Fibroblast of gingiva (primary cell): Measurements from ENCODE around the gene EGR2.

Experiments used
- DNase-seq: peaks from one replicate; pipeline ENCODE4 v3.0.0-alpha.2; 2011; ENCODE audit warnings: low read depth

The EGR2 gene

DNA sequence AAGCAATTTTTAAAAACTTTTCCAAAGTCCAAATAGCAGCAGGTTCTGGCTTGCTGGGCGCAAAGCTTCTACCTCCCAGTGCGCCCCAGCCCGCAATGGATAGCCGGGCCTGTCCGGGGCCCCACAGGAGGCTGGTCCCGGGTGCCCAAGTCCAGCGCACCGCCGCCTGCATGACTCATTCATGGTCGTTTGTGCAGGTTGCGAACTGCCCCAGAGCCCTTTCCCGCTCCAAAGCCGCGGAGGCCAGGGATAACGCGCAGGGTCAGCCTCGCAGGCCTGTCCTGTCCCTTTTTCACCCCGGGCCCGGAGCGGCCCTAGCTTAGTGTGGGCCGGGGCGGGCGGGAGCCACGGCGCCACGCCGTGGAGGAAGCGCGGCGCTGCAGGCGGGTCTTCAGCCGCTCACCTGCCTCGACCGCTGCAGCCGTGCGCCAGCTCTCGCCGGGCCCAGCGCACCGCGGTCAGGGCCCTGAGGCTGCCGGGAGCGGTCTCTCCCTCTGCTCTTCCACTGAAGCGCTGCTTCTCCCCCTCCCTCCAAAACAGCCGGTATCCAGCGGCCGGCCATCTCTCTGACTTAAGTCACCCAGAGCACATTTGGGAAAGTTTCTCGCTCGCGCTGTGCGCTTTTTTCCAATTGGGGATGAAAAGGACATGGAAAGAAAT is 1.7 kb upstream of the EGR2 start:
- DNase-seq: peak; percentile 53

DNA sequence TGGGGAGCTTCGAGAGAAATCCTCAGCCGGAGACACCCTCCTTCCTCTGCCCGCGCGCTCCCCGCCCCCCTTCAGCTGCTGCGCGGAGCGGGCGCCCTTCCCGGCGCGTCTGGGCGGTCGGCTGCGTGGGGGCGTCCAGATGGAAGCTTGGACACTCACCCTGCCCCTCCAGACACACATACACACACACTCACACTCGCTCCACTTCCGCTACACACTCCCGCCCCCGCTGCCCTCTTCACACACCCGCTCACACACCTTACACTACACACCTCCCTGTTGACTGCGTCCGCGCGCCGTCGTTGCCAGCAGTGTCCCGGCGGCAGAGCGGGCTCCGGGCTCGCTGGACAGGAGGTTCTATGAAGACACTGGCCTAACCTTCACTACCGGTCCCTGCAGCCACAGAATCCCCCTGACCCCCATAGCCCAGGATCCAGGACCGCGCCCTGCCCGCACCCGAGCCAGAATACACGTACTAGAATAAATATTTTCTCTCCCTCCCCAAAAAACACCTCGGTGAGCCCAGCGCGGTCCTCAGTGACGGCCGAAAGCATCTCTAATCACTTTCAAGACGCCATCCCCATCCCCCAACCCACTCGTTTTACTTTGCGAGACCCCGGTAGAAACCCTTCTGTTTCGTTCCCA is 1.1 kb upstream of the EGR2 start:
- DNase-seq: peak; percentile 5

DNA sequence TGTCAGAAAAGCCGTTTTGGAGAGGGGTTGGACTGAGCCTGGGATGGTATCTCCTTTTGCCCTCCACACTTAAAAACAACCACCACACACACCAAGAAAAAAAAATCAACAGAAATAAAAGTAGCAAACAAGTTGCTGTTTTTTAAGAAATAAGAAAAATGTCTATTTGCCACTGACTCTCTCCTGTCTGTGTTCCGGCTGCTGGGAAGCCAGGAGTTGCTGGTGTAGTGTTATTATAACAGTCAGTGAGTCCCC is 163 bp downstream of the EGR2 start:
- no peak for DNase-seq

DNA sequence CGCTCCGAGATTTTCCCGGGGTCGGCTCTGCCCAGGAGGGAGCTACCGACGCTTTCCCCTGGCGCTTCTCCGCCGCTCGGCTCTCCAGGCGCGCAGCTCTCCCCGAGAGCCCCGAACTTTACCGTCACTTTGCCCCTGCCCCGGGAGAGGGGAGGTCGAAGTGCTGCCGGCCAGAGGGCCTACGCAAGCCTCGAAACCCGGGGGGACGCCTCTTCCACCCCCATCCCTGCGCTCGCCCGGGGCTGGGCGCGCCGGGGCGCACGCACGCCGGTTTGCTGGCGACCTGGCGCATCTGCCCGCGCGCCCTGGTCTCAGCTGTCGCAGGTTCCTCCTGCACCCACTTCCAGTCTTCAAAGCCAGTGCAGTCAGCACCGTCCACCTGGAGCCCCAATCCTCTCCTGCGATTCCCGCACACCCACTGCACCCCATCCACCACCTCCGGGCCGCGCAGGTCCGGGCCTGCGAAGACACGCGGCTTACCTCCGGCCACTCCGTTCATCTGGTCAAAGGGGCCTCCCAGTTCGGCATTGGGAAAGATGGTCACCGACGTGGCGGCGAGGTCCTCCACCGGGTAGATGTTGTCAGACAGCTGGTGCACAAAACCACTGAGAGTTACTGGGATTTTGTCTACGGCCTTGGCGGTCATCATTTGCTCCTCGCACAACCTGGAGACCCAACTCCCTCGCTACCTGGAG is 638 bp downstream of the EGR2 start:
- DNase-seq: peak; percentile 13

GRCh38 chr10:62814756-62815380 is 1.3 kb downstream of the EGR2 start:
- DNase-seq: no peak

GRCh38 chr10:62813981-62814380 is 2.2 kb downstream of the EGR2 start:
- no peak for DNase-seq

DNA sequence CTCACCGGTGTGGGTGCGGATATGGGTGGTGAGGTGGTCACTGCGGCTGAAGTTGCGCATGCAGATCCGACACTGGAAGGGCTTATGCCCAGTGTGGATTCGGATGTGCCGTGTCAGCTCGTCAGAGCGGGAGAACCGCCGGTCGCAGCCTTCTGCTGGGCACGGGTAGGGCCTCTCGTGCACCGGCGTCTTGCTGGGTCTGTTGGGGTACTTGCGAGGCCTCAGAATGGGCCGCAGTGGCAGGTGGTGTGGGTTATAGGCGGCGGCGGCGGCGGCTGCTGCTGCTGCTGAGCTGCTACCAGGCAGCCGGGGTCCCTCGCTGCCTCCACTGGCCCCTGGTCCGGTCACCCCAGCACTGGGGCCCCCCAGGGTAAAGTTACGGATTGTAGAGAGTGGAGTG is 2.7 kb downstream of the EGR2 start:
- DNase-seq: no peak

DNA sequence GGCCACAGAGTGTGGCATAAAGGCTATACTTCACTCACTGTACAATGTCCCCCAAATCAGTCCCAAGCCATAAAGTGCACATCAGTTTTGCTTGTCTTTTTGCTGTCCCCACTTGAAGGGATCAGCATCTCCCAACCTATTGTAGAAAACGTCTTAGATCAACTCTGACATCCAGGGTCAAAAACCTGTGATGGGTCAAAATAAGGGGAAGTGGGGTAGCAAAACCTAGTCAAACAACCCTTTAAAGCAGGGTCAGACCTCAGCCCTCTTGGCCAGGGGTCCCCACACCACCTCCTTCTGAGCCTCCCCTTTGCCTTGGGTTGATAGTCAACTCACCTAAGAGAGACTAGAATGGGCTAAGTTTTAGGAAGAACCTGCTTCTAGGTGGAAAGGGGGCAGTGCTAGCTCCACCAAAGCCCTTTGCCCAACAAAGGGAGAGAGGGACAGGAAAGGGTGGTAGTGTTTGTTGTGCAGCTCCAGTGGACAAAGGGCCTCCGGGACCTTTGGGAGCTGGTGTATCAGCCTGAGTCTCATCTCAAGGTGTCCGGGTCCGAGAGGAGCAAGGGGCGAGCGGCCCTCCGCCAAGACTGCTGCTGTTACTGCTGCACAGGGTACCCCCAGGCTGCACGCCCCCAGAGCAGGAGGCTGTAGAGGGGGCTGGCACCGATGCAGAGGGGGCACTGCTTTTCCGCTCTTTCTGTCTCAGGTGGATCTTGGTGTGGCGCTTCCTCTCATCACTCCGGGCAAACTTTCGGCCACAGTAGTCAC is 3.3 kb downstream of the EGR2 start:
- DNase-seq: no peak

GRCh38 chr10:62811159-62811875 is 4.8 kb downstream of the EGR2 start:
- DNase-seq: no peak

DNA sequence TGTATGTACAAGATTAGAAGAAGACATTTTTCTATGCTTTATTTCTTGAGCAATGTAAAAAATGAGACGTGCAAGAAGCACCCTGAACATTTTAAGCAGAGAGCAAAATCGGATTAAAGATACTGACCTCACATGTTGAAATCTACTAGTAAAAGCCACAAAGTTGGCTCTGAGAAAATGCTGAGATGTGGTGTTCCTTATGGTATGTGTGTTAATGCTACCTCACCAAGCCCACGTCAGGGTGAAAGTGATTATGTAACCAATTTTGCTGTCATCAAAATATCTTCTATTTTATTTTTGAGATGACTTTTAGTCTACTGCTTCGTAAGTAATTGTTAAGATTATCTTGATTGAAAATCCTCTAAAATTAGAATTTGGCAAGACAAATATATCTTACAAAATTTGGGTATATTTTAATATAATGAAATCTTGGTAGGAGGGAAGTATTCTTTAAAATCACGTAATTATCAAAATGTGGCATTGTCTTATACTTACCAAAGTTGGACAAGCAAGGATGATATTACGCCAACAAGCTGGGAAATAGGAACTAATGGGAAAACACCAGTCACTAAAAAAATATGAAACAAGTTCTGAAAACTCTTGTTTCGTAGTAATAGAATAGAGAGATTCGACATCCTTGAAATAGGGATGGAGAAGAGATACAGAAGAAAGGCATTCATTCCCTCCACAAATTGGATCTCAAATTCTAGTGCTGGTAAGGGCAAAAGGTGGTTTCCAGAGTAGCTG is 5.8 kb downstream of the EGR2 start:
- DNase-seq: no peak

GRCh38 chr10:62806251-62806650 is 9.9 kb downstream of the EGR2 start:
- DNase-seq: no peak

DNA sequence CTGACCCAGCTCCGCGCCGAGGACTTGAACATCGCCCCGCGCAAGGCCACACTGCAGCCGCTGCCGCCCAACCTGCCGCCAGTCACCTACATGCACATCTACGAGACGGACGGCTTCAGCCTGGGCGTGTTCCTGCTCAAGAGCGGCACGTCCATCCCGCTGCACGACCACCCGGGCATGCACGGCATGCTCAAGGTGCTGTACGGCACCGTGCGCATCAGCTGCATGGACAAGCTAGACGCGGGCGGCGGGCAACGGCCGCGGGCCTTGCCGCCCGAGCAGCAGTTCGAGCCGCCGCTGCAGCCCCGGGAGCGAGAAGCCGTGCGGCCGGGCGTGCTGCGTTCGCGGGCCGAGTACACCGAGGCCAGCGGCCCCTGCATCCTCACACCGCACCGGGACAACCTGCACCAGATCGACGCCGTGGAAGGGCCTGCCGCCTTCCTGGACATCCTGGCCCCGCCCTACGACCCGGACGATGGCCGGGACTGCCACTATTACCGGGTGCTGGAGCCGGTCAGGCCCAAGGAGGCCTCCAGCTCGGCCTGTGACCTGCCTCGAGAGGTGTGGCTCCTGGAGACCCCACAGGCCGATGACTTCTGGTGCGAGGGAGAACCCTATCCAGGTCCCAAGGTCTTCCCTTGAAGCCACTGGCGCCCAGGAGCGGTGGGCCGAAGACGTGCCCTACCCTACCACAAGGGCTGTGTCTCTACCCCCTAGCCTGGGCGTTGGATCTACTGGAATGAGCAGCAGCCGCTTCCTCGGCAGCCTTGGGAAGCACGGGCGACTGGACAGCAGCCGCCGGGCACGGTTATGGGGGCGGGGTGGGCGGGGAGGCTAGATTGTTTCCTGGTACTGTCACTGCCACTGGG is 10.7 kb downstream of the EGR2 start:
- peak; percentile 38 for DNase-seq

DNA sequence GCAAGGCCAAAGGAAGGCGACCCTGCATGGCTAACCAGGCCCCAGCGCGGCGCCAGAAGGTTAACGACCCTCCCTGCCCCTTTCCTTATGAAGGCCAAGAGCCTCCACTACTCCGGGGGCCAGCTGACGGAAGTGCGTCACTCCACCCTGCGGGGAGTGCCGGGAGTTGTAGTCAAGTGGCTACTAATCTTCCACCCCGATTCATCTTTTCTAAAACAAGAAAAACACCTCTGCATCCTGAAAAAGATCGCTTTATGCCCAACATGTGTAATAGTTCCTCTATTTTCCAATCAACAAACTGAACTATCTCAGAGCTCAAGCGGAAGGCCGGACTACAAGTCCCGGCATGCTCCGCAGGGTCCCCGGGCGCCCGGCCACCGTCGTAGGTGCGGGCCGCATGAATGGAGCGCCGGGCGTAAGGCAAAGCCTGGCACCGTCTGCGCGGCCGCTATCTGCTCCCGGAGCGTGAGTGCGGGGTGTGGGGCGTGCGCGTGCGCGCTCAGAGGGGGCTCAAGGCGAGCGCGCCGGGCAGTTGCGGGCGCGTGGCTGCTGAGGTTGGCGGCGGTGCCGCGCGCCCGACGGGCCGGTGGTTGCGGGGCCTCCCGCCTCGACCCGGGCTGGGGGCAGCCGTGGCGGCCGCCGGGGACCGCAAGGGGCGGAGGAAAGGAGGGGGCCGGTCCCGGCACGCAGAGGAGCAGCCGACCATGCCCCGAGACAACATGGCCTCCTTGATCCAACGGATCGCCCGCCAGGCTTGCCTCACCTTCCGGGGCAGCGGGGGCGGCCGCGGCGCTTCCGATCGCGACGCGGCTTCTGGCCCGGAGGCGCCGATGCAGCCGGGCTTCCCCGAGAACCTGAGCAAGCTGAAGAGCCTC is 11.6 kb downstream of the EGR2 start, which contains the start of gene ADO:
Gene ADO (plus strand): TSS at position 365 of the 875 bp plus-strand sequence. CDS start 340 bp downstream, at position 705.
- peak; percentile 88 for DNase-seq

DNA sequence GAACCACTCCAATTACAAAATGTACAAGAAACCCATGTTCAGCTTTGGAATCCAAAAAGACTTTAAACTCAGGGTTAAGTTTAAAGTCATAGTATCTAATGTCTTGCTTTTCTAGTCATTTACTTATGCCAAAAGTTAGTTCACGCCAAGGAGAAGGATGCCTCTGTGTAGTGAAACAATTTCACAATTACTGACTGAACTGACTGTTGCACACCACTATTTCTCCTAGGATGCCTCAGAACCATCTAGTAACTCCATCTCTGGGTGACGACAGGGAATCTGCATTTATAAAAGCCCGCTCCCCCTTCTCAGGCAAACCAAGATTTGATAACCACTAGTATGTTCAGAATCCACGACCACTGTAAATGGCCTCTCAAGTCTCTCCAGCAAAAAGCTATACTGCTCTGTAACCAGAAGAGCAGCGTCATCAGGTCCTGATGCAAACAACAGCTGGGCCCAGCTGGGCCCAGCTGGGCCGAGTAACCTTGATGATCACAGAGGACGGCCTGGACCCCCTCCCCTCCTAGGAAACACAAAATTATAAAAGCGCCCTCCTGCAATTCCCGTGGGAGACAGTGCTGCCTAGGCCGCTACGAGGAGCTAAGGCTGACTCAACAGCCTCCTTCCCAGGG is 12.3 kb downstream of the EGR2 start:
- DNase-seq: no peak

- no peak for DNase-seq
These were observed 14.3 kb downstream of the EGR2 start for GRCh38 chr10:62801871-62802270.

- no peak for DNase-seq
These were observed 19.3 kb downstream of the EGR2 start for GRCh38 chr10:62796896-62797295.

DNA sequence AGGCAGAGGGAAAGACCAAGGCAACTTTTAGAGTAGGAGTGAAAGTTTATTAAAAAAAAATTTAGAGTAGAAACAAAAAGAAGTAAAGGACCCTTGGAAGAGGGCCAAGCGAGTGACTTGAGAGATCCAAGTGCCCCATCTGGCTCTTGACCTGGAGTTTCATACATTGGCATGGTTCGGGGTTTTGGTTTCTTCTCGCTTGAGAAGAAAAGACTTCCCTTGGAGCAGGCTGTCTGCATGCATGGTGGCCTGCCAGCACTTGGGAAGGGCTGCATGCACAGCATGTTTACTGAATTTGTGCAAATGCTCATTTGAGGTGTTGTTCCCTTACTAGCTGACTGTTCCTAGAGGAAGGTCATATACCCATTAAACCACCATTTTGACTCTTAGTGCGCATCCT is 20.4 kb downstream of the EGR2 start:
- DNase-seq: no peak

DNA sequence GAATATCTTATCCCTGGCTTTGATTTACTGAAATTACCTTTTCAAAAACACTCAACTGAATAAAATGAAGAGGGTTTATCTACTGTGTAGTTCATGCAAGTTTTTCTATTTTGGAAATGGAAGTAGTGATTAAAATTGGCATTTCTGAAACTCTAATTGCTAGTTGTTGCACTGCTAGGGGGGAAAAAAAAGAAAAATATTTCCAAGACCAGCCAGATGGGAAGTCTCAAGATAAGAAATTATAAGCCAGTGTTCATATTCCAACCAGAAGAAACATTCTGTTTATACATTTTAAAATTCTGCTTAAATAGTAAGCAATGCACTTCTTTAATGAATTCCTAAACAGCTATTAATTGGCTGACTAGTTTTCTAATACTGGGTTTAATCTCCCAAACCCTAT is 21.1 kb downstream of the EGR2 start:
- DNase-seq: no peak

GRCh38 chr10:62794306-62794705 is 21.9 kb downstream of the EGR2 start:
- peak; percentile 19 for DNase-seq
